Fibroblast of the aortic adventitia (primary cell): ENCODE data around the gene LGSN. TPM values are rescaled to one million over a fixed set of nuclear protein-coding genes. Genes with fewer than 3 reads are reported as not detected.
A peak's percentile ranks its signal among the peaks of the same experiment; 100 is the strongest.

Experiments
- DNase-seq: peaks from one replicate; pipeline ENCODE4 v3.0.0-alpha.2; 2010; ENCODE audit warnings: low read depth
- H3K4me3 ChIP-seq: 2 replicates; pipeline ENCODE4 v1.5.1; 2011; ENCODE audit warnings: low read depth, mild to moderate bottlenecking, control low read depth, low read length, moderate library complexity
- CTCF ChIP-seq: IDR thresholded peaks from 2 replicates; pipeline ENCODE4 v1.5.1; 2011; ENCODE audit warnings: mild to moderate bottlenecking, low read length, control low read depth, inconsistent platforms; ENCODE audit not compliant: insufficient read depth
- total RNA-seq: library from RNA; depleted of rRNA; stranded (reverse); fragments of >200 nt; gene quantifications from 2 replicates; pipeline ENCODE4 v1.2.3, GENCODE V29; 2012; ENCODE audit warnings: low replicate concordance

The LGSN gene
- total RNA-seq, 1 donor, result not detected

- peak; percentile 67 for TF ChIP-seq CTCF
- DNase-seq, result peak; percentile 74
- no peak overlapping the region for H3K4me3 ChIP-seq
Measured at GRCh38 chr6:63307581-63308246, 12.1 kb downstream of the LGSN start.

- TF ChIP-seq CTCF, result no peak
- no peak for DNase-seq
- H3K4me3 ChIP-seq, result no peak overlapping the region
Measured at GRCh38 chr6:63306420-63306819, 13.4 kb downstream of the LGSN start.

GRCh38 chr6:63305277-63305676 is 14.5 kb downstream of the LGSN start:
- no peak for TF ChIP-seq CTCF
- DNase-seq, result no peak
- H3K4me3 ChIP-seq, result no peak overlapping the region

- DNase-seq, result no peak
- TF ChIP-seq CTCF, result no peak
Measured at GRCh38 chr6:63303476-63303875, 16.3 kb downstream of the LGSN start.

GRCh38 chr6:63299667-63300066 is 20.1 kb downstream of the LGSN start:
- H3K4me3 ChIP-seq, result no peak overlapping the region
- DNase-seq, result no peak
- no peak for TF ChIP-seq CTCF

More at GRCh38 chr6:63303476-63303875, 16.3 kb downstream of the LGSN start:
- H3K4me3 ChIP-seq, result no peak overlapping the region

- no peak for DNase-seq
- no peak for TF ChIP-seq CTCF
- H3K4me3 ChIP-seq, result no peak overlapping the region
Measured at GRCh38 chr6:63295553-63296194, 24.1 kb downstream of the LGSN start.
